ENCODE measurements around the gene FCHO2.

DNA sequence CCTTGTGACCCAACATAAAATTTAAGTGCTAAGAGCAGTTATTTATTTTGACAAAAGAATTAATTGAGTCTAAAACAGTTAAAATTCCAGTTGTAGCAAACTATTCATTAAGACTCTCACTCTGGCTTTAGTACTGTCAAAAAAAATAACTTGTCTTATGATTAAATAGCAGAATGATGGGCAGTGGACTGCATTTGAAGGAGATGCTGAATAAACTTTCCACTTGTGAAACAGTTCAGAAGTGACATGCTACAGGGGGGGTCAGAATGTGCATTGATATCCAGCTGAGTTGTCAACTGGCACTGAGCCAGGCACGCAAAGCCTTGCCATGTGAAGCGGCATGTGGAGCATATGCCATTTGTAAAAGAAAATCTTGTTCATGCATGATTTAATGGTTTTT lies 76.0 kb downstream of the FCHO2 start:
- TF ChIP-seq, protein P1, sequence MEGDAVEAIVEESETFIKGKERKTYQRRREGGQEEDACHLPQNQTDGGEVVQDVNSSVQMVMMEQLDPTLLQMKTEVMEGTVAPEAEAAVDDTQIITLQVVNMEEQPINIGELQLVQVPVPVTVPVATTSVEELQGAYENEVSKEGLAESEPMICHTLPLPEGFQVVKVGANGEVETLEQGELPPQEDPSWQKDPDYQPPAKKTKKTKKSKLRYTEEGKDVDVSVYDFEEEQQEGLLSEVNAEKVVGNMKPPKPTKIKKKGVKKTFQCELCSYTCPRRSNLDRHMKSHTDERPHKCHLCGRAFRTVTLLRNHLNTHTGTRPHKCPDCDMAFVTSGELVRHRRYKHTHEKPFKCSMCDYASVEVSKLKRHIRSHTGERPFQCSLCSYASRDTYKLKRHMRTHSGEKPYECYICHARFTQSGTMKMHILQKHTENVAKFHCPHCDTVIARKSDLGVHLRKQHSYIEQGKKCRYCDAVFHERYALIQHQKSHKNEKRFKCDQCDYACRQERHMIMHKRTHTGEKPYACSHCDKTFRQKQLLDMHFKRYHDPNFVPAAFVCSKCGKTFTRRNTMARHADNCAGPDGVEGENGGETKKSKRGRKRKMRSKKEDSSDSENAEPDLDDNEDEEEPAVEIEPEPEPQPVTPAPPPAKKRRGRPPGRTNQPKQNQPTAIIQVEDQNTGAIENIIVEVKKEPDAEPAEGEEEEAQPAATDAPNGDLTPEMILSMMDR (conservative IDR thresholded peaks at IDR 0.05; ENCODE audit: low read depth, low read length): no peak
- no peak for TF ChIP-seq EZH2 (IDR thresholded peaks at IDR 0.05; ENCODE audit: borderline replicate concordance, low read depth, low read length, poor library complexity, severe bottlenecking)

Measured in A673 (cell line).